ENCODE measurements around the gene CREB5.

CREB5 gene

GRCh38 chr7:28434510-28434909 lies 22.2 kb downstream of the CREB5 start:
- DNase-seq (ENCODE audit: insufficient read length, low spot score): no peak
- no peak for TF ChIP-seq CTCF (IDR thresholded peaks at IDR 0.05; ENCODE audit: insufficient read depth, missing control alignments)
- no peak for FAIRE-seq

- DNase-seq (ENCODE audit: insufficient read length, low spot score): no peak
- TF ChIP-seq CTCF (IDR thresholded peaks at IDR 0.05; ENCODE audit: insufficient read depth, missing control alignments): no peak
- no peak for FAIRE-seq
Observed at GRCh38 chr7:28435152-28435551, 22.8 kb downstream of the CREB5 start.

GRCh38 chr7:28435732-28436378 lies 23.5 kb downstream of the CREB5 start:
- no peak for TF ChIP-seq CTCF (IDR thresholded peaks at IDR 0.05; ENCODE audit: insufficient read depth, missing control alignments)
- no peak for FAIRE-seq
- no peak for DNase-seq (ENCODE audit: insufficient read length, low spot score)

GRCh38 chr7:28440055-28440601 lies 27.8 kb downstream of the CREB5 start:
- DNase-seq (ENCODE audit: insufficient read length, low spot score): no peak
- FAIRE-seq: no peak
- no peak for TF ChIP-seq CTCF (IDR thresholded peaks at IDR 0.05; ENCODE audit: insufficient read depth, missing control alignments)

- FAIRE-seq (no peak), DNase-seq (ENCODE audit: insufficient read length, low spot score) (no peak)
- TF ChIP-seq CTCF (IDR thresholded peaks at IDR 0.05; ENCODE audit: insufficient read depth, missing control alignments): no peak
Observed at GRCh38 chr7:28442540-28443420, 30.5 kb downstream of the CREB5 start.

- TF ChIP-seq CTCF (IDR thresholded peaks at IDR 0.05; ENCODE audit: insufficient read depth, missing control alignments): no peak
- FAIRE-seq (no peak), DNase-seq (ENCODE audit: insufficient read length, low spot score) (no peak)
Observed at GRCh38 chr7:28446131-28446530, 33.8 kb downstream of the CREB5 start.

All from D721Med (cell line).